CD1c-positive myeloid dendritic cell (primary cell): ENCODE results near the gene ADAT3.
"Not testable (repeated sequence)": the region's sequence is repeated elsewhere in the genome, so short reads cannot be mapped to it uniquely, and the experiment has no call there.

Source experiments
- DNase-seq: peaks from one replicate; pipeline ENCODE4 v3.0.0-alpha.2; 2016; ENCODE audit errors: extremely low spot score

The ADAT3 gene

GRCh38 chr19:1866693-1867348 lies 38.4 kb upstream of the ADAT3 start:
- no peak for DNase-seq

GRCh38 chr19:1867349-1867724 lies 37.9 kb upstream of the ADAT3 start:
- no peak for DNase-seq

- no peak for DNase-seq
Measured at GRCh38 chr19:1868971-1869370, 36.2 kb upstream of the ADAT3 start.

- no peak for DNase-seq
Measured at GRCh38 chr19:1871140-1871597, 34.0 kb upstream of the ADAT3 start.

- no peak for DNase-seq
Measured at GRCh38 chr19:1871630-1872029, 33.6 kb upstream of the ADAT3 start.

GRCh38 chr19:1872807-1873523 lies 32.2 kb upstream of the ADAT3 start:
- DNase-seq, result no peak

- DNase-seq, result no peak
Measured at GRCh38 chr19:1873524-1874473, 31.4 kb upstream of the ADAT3 start.

- DNase-seq, result peak; percentile 63
Measured at GRCh38 chr19:1874554-1875185, 30.5 kb upstream of the ADAT3 start.

GRCh38 chr19:1875265-1875645 lies 29.9 kb upstream of the ADAT3 start:
- DNase-seq, result not testable (repeated sequence)

GRCh38 chr19:1875646-1876495 lies 29.3 kb upstream of the ADAT3 start:
- DNase-seq, result peak; percentile 96

- DNase-seq, result not testable (repeated sequence)
Measured at GRCh38 chr19:1876496-1877279, 28.5 kb upstream of the ADAT3 start.

GRCh38 chr19:1877280-1877660 lies 27.9 kb upstream of the ADAT3 start:
- not testable (repeated sequence) for DNase-seq

- DNase-seq, result not testable (repeated sequence)
Measured at GRCh38 chr19:1878583-1878982, 26.6 kb upstream of the ADAT3 start.

- DNase-seq, result not testable (repeated sequence)
Measured at GRCh38 chr19:1879982-1880381, 25.2 kb upstream of the ADAT3 start.

GRCh38 chr19:1880611-1881392 lies 24.4 kb upstream of the ADAT3 start:
- DNase-seq, result no peak

GRCh38 chr19:1881393-1882088 lies 23.7 kb upstream of the ADAT3 start:
- DNase-seq, result not testable (repeated sequence)

GRCh38 chr19:1882089-1882785 lies 23.0 kb upstream of the ADAT3 start:
- DNase-seq, result peak; percentile 38
